ENCODE measurements around the gene TAS1R1. TPM values are rescaled to one million over a fixed set of nuclear protein-coding genes. Genes with fewer than 3 reads are reported as not detected.

TAS1R1 gene
- total RNA-seq, 2 experiments from 2014 or later: not detected

DNA sequence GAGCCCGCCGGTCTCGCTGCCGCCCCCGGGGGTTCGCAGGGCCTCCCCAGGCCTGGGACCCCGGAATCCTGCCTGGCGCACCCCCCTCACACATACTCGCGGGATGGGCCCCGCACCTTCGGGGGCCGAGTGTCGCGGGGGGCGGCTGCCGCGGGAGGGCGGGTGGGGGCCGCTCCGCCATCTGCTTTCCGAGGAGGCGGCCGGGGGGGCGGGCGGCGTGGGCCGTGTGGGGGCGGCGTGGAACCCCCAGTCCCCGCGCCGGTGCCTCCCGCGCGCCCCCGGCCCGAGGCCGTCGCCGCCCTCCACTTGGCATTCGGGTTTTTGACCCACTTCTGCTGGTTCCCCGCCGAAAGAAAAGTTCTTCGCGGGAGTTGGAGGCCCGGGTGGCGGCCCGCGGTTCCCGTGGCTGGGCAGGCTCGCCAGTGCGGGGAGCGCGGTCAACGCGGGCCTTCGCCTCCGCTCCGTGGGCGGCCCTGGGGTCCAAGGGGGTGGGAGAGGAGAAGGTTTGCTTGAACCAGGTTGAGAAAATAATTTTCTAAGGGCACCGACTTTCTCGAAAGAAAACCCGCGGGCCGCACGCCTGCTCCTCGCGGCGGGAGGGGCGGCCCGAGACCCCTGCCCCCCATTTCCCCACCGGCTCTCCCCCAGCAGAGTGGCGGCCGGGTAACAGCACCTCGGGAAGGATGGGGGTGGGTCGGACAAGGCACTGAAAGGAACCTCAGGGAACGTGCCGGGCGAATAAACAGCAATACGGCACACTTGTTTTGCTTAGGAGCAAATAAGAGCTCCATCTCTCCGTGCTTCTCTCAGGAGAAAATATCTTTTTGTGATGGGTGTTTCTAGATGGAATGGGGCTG lies 60.0 kb downstream of the TAS1R1 start:
- POLR2A ChIA-PET: interaction anchor here (0.7 kb wide), 1 partner anchor 9 kb away, joined by 4 read pairs; the partner anchor contains the start of gene THAP3
- CTCF ChIA-PET: interaction anchor here (1.0 kb wide), 1 partner anchor 11 kb away, joined by 4 read pairs; no protein-coding TSS in a partner anchor

DNA sequence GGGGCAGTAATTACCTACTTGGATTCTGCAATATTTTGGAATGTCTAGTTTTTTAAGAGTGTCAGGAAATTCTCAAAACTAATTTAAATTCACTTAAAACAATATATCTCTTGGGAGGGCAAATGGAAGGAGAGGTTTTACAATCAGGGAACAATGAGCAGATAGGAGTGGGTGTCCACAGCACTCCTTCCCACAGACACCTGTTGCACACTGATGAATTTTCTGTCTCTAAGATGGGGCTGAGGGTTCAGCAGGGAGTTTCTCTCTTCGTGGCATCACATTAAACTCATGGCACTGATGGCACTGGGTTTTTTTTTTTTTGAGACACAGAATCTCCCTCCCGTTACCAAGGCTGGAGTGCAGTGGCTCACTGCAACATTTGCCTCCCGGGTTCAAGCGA lies 63.9 kb downstream of the TAS1R1 start:
- POLR2A ChIA-PET: no interaction called here
- CTCF ChIA-PET: no interaction called here

DNA sequence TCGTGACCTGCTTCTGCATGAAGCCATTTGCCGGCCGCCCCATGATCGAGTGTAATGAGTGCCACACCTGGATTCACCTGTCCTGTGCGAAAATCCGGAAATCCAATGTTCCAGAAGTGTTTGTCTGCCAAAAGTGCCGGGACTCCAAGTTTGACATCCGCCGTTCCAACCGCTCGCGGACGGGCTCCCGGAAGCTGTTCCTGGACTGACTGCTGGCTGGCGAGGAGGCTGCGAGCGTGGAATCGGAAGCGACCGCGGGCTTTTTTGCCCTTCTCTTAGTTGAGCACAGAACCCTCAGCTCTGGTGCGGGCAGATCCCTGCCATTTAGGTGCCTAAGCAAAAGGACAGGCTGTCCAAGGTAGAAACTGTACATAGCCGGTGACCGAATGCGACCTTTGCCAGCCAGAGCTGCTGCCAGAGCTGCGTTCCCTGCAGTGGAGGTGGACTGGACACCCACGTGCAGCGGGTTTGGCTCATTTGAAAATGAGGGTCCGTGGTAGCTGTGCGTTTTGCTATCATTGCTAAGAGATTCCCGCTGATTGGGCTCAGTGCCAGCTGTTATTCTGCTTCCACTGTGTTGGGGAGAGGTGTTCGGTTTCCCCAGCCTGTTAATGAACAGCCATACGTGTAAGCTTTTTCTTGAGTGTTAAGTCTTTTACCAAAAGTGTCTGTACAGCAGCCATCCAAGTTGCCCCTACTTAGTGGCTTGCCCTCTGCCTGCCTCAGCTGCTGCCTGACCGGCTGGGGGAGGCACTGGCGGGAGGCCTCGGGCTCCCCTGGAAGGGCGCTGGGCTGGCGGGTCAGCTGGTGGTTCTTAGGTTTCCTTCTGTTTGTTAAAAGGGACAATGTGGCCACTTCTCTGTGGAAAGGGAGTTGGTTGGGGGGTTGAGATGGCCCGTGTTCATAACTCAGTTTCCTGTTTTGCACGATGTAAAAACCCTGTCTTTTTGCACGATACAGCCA lies 66.6 kb downstream of the TAS1R1 start:
- ChIA-PET CTCF (no interaction called here), POLR2A (interaction anchor here (0.6 kb wide), 2 partner anchors 19 to 55 kb away, joined by 3 to 5 read pairs; no protein-coding TSS in a partner anchor)

DNA sequence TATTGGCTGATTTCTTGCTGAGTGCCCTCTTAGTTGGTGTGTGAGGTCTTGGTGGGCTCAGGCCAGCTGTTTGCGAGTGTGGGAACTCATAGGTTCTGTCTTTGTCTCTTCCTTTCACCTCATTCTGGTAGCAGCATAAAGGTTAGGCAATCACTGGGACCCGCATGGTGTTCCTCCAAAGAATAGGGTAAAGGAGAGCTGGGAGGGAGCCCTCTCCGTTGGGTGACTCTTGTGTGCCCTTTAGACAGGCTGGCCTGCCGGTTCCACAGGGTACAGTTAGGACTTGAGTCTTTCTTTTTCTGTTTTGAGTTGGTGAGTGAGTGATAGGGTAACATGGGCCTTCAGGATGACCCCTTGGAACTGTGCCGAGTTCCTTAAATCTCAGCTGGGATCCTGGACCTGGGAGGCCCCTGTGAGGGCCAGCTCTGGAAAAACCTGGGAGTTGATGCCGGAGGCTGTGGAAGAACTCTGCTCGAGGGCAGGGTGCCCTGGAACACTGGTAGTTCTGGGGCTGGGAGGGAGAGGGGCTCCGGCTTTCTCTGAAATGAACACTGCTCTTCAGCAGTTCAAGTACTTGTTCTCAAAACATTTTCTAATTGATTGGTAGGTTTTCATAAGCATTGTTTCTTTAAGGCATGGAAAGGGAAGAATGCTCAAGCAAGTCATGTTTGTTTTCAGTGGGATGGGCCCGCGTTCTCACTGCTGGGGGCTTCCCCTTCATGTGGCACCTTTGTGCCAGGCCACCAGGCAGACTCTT lies 67.5 kb downstream of the TAS1R1 start:
- ChIA-PET CTCF (no interaction called here), POLR2A (interaction anchor here (0.6 to 1.1 kb wide), 2 partner anchors 20 to 54 kb away, joined by 3 to 5 read pairs; partner anchors contain the start of gene KLHL21)

DNA sequence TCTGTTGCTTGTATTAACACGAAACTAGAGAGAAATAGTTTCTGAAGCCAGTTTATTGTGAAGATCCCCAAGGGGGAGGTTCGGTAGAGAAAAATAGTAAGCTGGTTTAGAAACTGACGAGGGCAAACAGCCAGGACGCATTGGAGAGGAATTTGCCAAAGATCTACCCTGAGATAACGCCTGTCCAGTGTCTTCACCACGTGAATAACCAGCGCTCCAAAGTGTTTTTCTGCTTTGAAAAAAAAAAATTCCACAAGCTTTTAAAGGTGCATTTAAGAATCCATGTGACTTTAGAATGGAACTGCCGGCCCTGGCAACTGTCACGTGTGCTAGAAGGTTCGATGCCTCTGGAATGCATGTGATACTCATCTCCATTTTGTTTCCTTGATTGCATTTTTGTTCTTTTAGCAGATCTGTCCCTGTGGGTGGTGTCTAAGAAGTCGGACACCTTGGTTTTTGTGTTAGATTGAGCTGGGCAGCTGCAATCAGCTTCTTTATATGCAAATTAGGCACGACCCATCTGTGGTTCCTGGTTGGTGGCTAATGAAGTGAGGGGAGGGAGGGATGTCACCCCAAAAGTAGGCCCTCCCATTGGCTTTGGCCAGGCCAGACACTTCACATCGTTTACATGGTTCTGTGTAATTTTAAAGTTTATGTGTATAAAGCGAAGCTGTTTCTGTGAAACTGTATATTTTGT lies 68.3 kb downstream of the TAS1R1 start:
- ChIA-PET CTCF (interaction anchor here (0.9 to 1.3 kb wide), 2 partner anchors 19 to 21 kb away, joined by 3 to 4 read pairs; partner anchors contain the start of gene KLHL21), POLR2A (interaction anchor here (1.1 to 1.3 kb wide), 2 partner anchors 8 to 21 kb away, joined by 3 to 4 read pairs; partner anchors contain the start of gene KLHL21)

DNA sequence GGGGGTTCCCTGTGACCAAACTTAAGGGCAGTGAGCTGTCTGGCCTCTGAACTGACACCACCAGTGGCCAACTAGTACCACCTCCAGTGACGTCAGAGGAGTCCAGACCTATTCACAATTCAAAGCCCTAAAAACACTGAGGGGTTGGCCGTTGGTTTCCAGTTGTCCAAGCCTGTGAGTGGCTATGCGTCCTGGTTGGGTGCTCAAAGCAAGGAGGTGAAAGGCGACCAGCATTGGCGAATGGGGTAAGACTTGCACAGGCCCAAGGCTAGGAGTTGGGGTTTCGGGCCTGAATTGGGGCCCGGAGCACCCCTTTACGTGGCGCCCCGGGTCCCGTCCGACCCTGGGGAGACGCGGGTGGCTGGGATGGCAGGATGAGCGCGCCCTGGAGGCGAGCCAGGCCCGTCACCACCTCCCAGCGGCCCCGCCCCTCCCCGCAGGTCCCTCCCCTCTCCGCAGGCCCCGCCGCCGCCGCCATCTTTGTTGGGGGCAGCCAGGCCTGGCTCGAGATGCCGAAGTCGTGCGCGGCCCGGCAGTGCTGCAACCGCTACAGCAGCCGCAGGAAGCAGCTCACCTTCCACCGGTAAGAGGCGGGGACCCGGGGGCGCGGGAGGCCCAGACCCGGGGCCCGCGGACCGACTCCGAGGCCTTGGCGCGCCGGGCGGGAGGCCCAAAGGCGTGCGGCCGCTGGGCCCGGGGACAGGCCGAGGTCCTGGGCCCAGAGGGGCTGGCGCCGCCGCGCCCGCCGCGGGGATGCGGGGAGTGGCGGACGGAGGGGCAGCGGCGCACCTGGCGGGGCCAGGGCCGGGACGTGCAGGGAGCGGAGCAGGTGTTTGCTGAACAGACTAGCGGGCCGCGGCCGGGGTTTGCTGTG lies 69.8 kb downstream of the TAS1R1 start, which contains the start of gene THAP3:
Gene THAP3 (plus strand): TSS at position 159 of the 874 bp plus-strand sequence. CDS start 351 bp downstream, at position 510.
- ChIA-PET CTCF (interaction anchor here (0.6 to 1.3 kb wide), 4 partner anchors 23 to 41 kb away, joined by 3 read pairs; partner anchors contain the start of gene KLHL21), POLR2A (interaction anchor here (1.2 to 1.3 kb wide), 2 partner anchors 9 to 21 kb away, joined by 4 read pairs; no protein-coding TSS in a partner anchor)

DNA sequence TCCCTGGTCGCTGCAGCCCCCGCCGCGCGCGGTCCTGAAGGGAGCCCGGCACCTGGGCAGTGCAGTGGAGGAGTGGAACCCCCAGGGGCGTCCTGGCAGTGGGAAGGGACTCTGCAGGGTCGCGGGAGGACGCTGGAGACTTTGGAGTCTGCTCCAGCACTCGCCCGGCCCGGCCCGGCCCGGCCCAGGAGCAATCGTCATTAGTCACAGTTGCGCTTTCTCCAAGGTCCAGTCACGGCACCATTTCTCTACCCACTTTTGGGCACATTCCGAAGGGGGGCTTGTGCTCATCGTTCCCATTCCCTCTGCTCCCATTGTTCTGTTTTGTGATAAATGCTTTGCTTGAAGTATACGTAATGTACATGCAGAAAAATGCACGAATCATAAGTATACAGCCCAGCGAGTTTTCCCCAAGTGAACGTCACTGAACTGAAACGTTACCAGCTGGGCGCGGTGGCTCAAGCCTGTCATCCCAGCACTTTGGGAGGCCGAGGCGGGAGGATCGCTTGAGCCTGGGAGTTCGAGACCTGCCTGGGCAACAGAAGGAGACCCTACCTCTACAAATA lies 70.6 kb downstream of the TAS1R1 start:
- CTCF ChIA-PET: interaction anchor here (0.7 kb wide), 1 partner anchor 41 kb away, joined by 3 read pairs; no protein-coding TSS in a partner anchor

DNA sequence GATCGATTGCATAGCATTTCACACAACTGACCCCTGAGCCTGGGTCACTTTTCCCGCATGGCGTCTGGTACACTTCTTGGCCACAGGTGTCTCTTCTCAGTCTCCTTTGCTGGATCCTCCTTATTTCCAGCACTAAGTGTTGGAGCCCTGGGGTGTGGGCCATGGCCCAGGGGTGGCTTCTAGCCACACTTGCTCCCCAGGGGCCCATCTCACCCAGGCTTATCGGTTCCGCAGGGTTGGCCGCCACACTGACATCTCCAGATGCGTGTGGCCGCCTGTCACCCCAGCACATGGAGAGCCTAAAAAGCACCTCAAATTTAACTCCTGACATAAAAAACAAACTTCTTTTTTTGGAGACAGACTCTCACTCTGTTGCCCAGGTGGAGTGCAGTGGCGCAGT lies 71.9 kb downstream of the TAS1R1 start:
- ChIA-PET CTCF (interaction anchor here (1.4 kb wide), 1 partner anchor 73 kb away, joined by 4 read pairs; the partner anchor contains the start of genes NOL9 and TAS1R1), POLR2A (no interaction called here)

More for the DNA sequence above, 70.6 kb downstream of the TAS1R1 start:
- POLR2A ChIA-PET: no interaction called here

DNA sequence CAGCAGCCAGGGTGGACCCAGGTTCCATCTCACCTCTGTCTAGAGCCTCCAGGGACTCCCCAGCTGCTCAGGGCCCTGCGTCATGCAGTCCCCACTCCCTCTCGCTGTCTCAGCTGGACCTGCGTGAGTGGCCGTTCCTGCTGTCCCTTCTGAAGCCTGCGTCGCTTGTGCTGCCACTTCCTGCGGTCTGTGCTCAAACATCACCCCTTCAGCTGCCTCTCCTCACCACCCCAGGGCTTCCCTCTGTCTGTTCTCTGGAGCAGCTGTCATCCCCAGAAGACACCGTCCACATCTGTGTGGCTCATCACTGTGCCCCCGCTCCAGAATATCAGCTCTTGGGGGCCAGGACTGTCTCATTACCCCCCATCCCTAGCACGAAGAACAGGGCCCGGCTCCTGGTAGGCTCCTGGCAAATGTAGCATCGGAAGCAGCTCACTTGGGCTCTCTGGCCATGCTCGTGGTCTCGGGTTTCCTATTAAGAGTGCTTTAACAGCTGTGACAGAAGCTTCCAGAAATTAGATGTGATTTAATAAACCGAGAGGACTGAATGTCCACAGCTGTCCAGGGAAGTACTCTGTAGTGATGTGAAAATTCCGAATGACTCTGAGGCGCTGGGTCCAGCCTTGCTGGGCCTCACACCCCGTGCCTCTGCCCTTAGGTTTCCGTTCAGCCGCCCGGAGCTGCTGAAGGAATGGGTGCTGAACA lies 72.9 kb downstream of the TAS1R1 start:
- ChIA-PET CTCF (interaction anchor here (1.4 kb wide), 1 partner anchor 74 kb away, joined by 4 read pairs; the partner anchor contains the start of genes NOL9 and TAS1R1), POLR2A (no interaction called here)

DNA sequence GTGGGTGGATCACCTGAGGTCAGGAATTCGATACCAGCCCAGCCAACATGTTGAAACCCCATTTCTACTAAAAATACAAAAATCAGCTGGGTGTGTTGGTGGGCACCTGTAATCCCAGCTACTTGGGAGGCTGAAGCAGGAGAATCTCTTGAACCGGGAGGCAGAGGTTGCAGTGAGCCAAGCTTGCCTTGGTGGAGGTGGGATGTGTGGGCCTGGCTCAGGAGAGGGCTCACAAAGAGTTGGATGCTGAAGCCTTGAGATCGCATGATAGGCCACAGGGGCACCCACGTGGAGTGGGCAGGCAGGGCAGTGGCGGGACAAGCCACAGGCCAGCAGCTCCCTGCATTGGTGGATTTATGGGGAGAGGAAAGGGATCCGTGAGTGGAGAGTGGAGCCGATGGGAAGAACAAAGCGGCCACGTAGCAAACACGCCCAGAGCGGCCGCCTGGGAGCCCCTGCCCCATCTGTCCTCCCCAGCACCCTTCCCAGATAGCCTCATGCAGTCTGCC lies 73.9 kb downstream of the TAS1R1 start:
- POLR2A ChIA-PET: no interaction called here
- CTCF ChIA-PET: interaction anchor here (0.6 kb wide), 1 partner anchor 35 kb away, joined by 3 read pairs; no protein-coding TSS in a partner anchor

Other genes starting within 250 kb of the TAS1R1 start
- gene ACOT7, start 161.5 kb upstream of the TAS1R1 start, total RNA-seq: 100 to 1,000 TPM in 1 of 2 experiments, 10 to 100 TPM in 1; 97.9 to 104 TPM
- gene HES2, start 135.4 kb upstream of the TAS1R1 start, total RNA-seq: under 1 TPM in 1 of 2 experiments, not detected in 1; 0.15 TPM
- under 1 TPM; 0.08 to 0.23 TPM for gene ESPN, start 130.5 kb upstream of the TAS1R1 start, total RNA-seq
- gene TNFRSF25, start 89.1 kb upstream of the TAS1R1 start, total RNA-seq: 10 to 100 TPM; 89.9 to 91.3 TPM
- 1 to 10 TPM; 2.1 to 2.2 TPM for gene PLEKHG5, start 63.6 kb upstream of the TAS1R1 start, total RNA-seq
- 10 to 100 TPM; 59.1 to 59.2 TPM for gene NOL9, start 794 bp upstream of the TAS1R1 start, total RNA-seq
- gene ZBTB48, start 24.7 kb downstream of the TAS1R1 start, total RNA-seq: 10 to 100 TPM; 28.5 to 33.5 TPM
- gene KLHL21, start 47.6 kb downstream of the TAS1R1 start, total RNA-seq: 10 to 100 TPM; 33.7 to 35.5 TPM
- 10 to 100 TPM; 14.0 to 14.7 TPM for gene PHF13, start 58.4 kb downstream of the TAS1R1 start, total RNA-seq
- 10 to 100 TPM; 22.1 to 23.1 TPM for gene THAP3, start 69.6 kb downstream of the TAS1R1 start, total RNA-seq
- gene DNAJC11, start 146.5 kb downstream of the TAS1R1 start, total RNA-seq: 10 to 100 TPM; 75.5 to 78.3 TPM
- 10 to 100 TPM; 66.5 to 72.5 TPM for gene CAMTA1, start 230.1 kb downstream of the TAS1R1 start, total RNA-seq

Data from activated CD8-positive, alpha-beta memory T cell treated with anti-CD3 and anti-CD28 coated beads for 36 hours (primary cell).